Iris pigment epithelial cell (primary cell): ENCODE data around the gene MEPCE.
A peak's percentile ranks its signal among the peaks of the same experiment; 100 is the strongest.

Experiments
- DNase-seq: peaks from one replicate; pipeline ENCODE4 v3.0.0-alpha.2; 2011; ENCODE audit warnings: low read depth

MEPCE gene

DNA sequence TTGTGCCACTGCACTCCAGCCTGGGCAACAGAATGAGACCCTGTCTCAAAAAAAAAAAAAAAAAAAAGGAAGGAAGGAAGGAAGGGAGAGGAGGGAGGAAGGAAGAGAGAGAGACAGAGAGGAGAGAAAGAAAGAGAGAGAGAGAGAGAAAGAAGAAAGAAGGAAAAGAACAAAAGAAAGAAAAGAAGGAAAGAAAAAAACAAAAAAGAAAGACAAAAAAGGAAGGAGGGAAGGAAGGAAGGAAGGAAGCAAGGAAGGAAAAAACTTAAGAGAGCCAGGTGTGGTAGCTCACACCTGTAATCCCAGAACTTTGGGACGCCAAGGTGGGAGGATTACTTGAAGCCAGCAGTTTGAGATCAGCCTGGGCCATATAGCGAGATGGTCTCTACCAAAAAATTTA, 35.2 kb downstream of the MEPCE start:
- no peak for DNase-seq

DNA sequence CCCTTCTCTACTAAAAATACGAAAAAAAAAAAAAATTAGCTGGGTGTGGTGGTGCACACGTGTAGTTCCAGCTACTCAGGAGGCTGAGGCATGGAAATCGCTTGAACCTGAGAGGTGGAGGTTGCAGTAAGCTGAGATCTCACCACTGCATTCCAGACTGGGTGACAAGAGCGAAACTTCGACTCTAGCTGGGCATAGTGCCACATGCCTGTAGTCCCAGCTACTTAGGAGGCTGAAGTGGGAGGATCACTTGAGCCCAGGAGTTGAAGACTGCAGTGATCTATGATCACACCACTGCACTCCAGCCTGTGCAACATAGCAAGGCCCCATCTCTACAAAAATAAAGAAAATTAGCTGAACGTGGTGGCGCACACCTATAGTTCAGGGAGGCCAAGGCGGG, 35.7 kb downstream of the MEPCE start:
- no peak for DNase-seq

DNA sequence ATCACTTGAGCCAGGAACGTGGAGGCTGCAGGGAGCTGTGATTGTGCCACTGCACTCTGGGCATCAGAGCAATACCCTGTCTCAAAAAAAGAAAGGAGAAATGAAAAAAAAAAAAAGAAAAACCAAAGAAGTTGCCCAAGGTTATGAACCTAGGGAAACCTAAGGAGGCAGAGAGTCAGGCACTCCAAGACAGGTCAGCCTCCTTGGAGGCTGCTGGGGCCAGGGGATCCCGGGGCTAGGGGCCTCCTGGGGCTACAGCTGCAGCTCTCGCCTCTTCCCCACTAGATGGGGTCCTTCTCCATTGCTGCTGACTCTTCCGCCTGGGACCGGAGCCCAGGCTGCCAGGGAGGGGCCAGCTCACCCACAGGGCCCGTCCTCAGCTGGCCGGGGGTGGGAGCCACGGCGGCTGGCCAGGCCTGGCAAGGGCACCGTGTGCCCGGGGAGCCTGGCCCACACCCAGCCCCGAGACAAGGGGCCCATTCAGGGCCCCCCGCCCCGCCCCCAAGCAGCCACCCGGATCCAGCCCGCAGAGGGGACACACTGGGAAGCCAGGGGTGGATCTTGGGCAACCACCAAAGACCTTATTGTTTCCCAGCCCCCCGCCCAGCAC, 36.2 kb downstream of the MEPCE start:
- peak; percentile 73 for DNase-seq

GRCh38 chr7:100466653-100467605, 37.3 kb downstream of the MEPCE start:
- DNase-seq, result no peak

DNA sequence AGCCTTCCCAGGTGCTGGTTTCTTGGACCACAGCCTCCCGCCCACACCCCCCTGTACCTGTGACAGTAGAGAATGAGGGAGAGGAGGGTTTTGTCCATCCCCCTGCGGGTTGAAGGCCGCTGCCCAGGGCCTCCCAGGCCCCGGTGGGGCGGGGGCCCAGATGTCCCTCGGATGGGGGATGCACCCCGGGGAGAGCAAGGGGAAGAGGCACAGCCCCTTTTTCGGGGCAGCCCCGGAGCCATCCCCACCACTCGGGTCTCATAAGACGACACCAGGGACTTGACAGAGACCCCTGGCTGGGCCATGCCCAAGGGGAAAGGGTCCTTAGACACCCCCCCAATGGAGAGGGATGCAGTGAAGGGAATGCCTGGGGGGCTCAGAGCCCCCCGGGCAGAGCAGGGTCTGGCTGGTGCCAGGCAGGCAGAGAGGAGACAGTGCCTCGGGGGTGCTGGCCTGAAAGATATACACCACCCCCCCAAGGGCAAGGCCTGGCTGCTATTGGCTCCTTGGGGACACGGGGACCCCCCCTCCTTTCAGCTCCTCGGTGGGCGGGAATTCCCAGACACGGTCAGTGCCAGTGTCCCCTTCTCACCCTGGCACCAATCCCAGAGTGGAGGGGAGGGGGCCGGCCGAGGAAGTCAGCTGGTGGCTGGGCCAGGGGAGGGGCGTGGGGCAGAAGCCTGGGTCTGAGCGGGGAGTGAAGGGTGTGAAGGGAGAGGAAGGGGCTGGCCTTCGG, 38.2 kb downstream of the MEPCE start:
- no peak for DNase-seq

DNA sequence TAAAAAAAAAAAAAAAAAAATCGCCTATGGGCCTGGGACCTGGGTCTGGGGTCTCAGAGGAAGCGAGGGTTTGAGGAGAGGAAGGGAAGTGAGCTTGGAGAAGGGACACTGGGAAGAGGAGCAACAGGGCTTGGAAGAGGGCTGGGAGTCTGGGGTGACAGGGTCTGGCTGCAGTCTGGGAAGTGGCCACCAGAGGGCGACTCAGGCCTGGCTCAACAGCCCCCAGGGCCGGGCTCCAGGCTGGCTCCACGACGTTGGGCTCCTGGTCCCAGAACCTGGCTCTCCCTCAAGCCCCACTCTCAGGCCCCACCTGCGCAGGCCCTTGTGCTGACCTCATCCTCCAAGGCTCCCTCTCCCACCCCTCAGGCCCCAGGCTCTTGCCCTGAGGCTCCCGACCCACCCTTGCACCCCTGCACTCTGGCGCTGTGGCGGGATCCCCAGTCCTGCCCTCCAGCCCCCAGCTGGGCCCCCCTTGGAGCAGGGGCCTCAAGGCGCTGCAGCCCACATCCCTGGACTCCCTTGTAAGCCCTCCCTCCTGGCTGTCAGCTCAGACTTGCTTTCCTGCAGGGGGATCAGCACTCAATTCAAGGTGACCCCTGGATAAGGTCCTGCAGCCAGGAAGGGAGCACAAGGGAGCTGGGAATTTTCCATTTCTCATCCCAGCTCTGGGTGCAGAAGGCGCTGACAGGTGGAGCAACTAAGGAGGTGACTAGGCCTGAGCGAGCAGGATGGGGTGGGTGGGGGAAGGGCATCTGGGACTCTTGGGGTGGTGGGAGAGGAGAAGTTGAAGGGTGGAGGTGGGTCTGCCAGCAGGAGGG, 39.8 kb downstream of the MEPCE start:
- DNase-seq, result peak; percentile 61

DNA sequence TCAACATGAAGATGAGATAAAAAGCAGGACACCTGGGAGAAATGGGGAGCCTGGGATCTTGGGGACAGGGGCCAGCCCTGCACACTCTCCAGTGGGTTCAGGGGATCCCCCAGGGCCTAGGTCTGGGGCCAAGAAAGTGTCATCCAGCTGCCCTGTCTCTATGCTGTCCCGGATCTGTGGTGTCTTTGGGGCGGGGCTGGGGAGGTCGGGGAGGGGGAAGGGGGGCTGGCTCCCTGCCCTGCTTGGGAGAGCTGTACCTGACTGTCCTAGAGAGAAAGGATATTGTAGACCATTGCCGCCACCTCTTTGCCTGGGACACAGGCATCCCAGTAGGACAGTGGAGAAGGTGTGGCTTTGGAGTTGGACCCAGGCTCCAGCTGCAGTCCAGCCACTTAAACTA, 41.4 kb downstream of the MEPCE start:
- no peak for DNase-seq

DNA sequence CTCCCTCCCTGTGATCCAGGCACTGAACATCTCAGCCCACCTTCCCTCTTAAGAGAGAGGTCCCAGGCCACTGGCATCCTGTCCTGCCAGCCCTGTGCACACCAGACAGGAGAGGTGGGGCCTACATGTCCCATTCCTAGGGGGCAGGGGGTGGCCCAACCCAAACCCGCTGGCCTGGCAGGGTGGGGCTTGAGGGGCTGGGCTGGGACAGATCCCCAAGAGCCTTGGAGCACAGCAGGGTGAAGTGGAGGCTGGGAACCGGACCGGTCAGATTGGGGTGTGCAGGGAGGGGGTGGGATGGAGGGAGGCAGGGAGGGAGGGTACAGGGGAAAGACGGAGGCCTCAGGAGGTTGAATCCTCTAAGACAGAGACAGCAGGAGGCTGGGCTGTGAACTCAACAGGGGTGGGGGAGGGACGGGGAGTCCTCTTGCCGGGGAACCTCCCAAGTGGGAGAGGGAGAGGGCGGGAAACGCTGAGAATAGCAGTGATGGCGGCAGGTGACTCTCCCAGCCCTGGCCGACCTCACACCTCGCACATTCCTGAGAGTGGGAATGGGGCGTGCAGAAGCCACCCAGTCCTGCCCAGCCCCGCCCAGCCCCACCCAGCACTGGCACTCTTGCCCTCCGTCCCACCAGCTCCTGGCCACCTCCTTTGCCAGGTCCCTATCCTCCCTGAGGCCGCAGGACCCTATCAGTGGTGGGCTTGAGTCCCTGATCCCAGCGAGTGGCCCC, 42.7 kb downstream of the MEPCE start:
- DNase-seq, result no peak

DNA sequence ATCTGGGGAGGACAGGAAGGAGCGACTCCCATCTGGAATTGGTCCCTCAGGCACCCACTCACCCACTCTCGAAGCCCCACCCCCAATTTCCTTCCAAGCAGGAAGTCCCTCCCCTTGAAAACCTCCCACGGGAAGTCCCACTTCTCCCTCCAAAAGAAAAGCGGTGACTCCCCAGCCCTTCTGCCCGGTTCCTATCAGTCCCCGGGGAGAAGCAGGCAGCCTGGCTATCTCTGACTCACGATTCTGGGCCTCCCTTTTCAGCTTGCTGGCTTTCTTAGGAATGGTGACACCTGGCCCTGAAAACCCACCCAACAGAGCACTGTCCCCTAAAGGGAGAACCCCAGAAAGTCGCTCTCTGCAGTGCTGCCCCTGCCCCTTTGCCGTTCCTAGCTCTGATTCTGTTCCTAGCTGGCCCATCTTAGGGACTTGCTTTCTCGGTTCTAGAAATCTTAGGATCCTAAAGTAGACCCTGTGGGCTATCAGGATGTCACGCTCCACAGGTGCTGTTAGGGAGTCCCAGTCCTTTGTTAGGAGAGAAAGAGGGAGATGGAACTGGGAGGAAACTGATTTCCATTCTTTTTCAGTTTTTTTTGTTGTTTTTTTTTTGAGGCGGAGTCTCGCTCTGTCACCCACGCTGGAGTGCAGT, 43.3 kb downstream of the MEPCE start:
- DNase-seq, result peak; percentile 44

- DNase-seq, result no peak
Measured at GRCh38 chr7:100475549-100475948, 45.9 kb downstream of the MEPCE start.

- no peak for DNase-seq
Measured at GRCh38 chr7:100476101-100476780, 46.6 kb downstream of the MEPCE start.

DNA sequence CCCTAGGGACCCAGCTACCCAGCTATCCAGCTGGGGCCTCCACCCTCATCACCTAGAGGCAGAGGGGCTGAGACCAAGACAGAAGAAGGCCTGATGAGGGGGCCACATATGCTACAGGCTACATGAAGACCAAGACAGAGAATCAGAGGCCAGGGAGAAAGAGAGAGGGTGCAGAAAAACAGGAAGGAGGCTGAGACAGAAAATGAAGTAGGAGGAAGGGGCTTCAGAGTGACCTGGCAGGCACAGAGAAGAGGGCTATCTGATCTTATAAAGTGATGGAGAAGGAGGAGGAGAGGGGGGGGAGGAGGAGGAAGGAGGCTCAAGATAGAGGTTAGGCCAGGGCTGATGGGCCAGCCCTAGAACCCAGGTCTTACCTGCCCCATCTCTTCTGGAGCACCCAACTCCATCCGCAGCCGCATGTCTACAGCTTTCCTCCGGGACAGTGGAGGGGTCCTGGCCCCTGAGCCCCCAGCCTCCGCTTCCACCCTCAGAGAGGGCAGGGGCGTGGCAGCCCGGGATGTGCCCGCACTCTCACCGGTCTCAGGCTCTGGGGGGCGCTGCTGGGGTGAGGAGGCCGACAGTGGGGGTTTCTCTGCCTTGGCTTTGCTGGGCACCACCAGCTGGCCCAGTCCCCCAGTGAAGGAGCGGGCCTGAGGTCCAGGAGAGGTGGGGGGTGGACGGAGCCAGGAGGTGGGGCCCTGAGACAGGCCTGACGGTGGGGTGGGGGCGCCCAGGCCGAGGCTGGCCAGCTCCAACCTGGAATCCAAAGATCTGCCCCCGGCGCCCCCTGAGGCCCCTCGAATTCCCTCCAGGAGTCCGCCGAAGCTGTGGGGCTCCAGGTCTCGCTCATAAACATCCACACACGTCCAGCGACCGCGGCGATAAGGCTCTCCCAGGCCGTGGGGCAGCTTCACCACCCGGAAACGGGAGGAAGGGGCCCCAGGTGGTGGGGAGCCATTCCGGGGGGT, 47.6 kb downstream of the MEPCE start:
- DNase-seq, result no peak

GRCh38 chr7:100477871-100478267, 48.2 kb downstream of the MEPCE start:
- DNase-seq, result no peak

DNA sequence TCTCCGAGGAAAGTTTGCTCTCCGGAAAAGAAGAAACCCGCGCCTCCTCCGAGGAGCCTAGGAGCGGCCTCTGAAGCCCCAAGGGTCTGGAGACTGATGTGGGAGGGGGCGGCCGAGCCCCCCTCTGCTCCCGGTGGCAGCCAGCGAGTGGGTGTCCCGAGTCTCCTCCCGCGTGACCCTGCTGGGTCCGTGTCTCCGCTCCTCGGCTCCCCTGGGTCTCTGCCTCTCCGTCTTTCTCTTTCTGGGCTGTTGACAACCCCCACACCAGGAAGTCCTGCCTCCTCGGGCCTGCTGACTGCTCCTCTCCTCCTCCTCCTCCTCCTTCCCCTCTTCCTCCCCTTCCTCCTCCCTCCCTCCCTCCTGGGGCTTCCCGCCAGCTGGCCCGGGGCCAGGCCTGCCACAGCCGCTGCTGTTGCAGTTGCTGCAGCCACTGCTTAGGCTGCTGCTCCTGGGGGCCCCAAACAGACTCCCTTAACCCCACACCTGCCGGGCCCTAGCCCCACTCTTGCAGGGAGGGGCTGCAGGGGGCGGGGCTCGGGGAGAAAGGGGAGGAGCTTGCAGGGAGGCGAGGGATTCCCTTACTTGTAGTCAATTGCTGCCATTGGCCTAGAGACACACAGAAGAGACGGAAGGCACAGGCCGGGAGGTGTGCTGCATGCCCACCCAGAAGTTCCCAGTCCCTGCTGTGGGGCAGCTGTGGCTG, 49.5 kb downstream of the MEPCE start, which contains the start of gene TSC22D4:
Gene TSC22D4 (minus strand): TSS at position 257 of the 703 bp plus-strand sequence. CDS start 1,176 bp downstream, outside the sequence.
- peak; percentile 97 for DNase-seq

- no peak for DNase-seq
Measured at GRCh38 chr7:100481466-100481865, 51.8 kb downstream of the MEPCE start.

- DNase-seq, result no peak
Measured at GRCh38 chr7:100482728-100483089, 53.1 kb downstream of the MEPCE start.

DNA sequence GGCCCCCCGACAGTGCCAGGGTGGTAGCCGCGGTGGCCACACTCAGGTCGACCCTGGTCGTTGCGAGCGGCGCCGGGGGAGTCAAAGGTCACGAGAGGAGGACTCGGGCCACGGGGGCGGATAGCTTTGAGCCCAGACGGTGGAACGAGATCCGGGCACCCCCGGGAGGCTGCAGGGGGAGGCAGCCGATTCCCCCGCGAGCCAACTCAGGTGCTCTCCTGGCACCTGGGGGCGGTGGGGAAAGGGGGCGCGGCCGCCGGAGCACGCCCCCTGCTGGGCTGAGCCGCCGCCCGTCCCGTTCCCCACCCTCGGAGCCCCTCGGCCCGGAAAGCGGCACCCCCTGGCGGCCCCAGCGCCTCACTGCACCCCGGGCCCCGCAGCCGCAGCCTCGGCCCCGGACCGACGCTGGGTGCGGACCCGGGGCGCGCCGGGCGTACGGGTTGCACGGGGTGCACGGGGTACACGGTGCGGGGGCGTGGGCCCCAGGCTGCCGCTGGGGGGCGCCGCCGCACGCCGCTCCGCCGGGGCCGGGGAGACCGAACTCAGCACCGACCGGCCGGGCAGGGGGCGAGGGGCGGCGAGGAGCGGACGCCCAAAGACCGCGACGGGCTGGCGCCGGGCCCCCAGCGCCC, 53.6 kb downstream of the MEPCE start:
- DNase-seq, result peak; percentile 53
